ENCODE data around the gene CERS4.
A peak's percentile ranks its signal among the peaks of the same experiment; 100 is the strongest.
"Not testable (repeated sequence)": the region's sequence is repeated elsewhere in the genome, so short reads cannot be mapped to it uniquely, and the experiment has no call there.

Gene CERS4

GRCh38 chr19:8208922-8209461 is at the start of gene CERS4:
TSS of gene CERS4 (plus strand) at chr19:8209370. CDS start at chr19:8251077, 41,707 bp downstream.
- peak; percentile 70 for DNase-seq (ENCODE audit: low read depth)

GRCh38 chr19:8161135-8161646 is 48.0 kb upstream of the CERS4 start:
- no peak for DNase-seq (ENCODE audit: low read depth)

- DNase-seq (ENCODE audit: low read depth): no peak
These were observed 45.4 kb upstream of the CERS4 start for GRCh38 chr19:8163759-8164158.

- DNase-seq (ENCODE audit: low read depth): no peak
These were observed 41.2 kb upstream of the CERS4 start for GRCh38 chr19:8167985-8168384.

GRCh38 chr19:8168537-8168936 is 40.6 kb upstream of the CERS4 start:
- DNase-seq (ENCODE audit: low read depth): no peak

GRCh38 chr19:8174706-8175105 is 34.5 kb upstream of the CERS4 start:
- no peak for DNase-seq (ENCODE audit: low read depth)

GRCh38 chr19:8180018-8180417 is 29.2 kb upstream of the CERS4 start:
- DNase-seq (ENCODE audit: low read depth): no peak

GRCh38 chr19:8184274-8184673 is 24.9 kb upstream of the CERS4 start:
- no peak for DNase-seq (ENCODE audit: low read depth)

- no peak for DNase-seq (ENCODE audit: low read depth)
These were observed 23.7 kb upstream of the CERS4 start for GRCh38 chr19:8185343-8186068.

GRCh38 chr19:8192221-8192820 is 16.8 kb upstream of the CERS4 start:
- DNase-seq (ENCODE audit: low read depth): no peak

- DNase-seq (ENCODE audit: low read depth): peak; percentile 23
These were observed 14.5 kb upstream of the CERS4 start for GRCh38 chr19:8194528-8195267.

GRCh38 chr19:8196271-8196927 is 12.8 kb upstream of the CERS4 start:
- DNase-seq (ENCODE audit: low read depth): no peak

GRCh38 chr19:8203288-8204120 is 5.7 kb upstream of the CERS4 start:
- not testable (repeated sequence) for DNase-seq (ENCODE audit: low read depth)

- no peak for DNase-seq (ENCODE audit: low read depth)
These were observed 4.2 kb upstream of the CERS4 start for GRCh38 chr19:8204961-8205360.

GRCh38 chr19:8206147-8207087 is 2.8 kb upstream of the CERS4 start:
- no peak for DNase-seq (ENCODE audit: low read depth)

- not testable (repeated sequence) for DNase-seq (ENCODE audit: low read depth)
These were observed 1.8 kb upstream of the CERS4 start for GRCh38 chr19:8207326-8207725.

GRCh38 chr19:8208119-8208921 is 850 bp upstream of the CERS4 start:
- DNase-seq (ENCODE audit: low read depth): no peak

- peak; percentile 67 for DNase-seq (ENCODE audit: low read depth)
These were observed 550 bp downstream of the CERS4 start for GRCh38 chr19:8209462-8210378.
